ENCODE data around the gene PRDX5.

DNA sequence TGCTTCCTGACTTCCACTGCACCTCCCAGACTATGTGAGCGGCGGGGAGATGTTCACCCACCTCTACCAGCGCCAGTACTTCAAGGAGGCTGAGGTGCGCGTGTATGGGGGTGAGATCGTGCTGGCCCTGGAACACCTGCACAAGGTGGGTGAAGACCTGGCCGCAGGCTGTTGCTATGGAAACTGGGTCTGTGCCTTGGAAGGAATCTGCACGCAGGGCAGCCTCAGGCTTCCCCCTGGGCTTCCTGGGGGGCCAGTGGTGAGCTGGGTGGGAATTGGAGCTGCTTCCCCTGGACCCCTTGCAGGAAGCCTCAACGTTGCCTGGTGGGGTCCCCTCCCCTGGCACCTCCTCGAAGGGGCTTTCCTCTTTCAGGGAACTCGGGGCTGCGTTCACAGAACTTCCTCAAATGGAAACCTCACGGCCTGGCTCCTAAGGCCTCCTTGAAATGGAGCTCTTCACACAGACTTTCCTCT is 42.6 kb downstream of the PRDX5 start:
- TF ChIP-seq, protein P1, sequence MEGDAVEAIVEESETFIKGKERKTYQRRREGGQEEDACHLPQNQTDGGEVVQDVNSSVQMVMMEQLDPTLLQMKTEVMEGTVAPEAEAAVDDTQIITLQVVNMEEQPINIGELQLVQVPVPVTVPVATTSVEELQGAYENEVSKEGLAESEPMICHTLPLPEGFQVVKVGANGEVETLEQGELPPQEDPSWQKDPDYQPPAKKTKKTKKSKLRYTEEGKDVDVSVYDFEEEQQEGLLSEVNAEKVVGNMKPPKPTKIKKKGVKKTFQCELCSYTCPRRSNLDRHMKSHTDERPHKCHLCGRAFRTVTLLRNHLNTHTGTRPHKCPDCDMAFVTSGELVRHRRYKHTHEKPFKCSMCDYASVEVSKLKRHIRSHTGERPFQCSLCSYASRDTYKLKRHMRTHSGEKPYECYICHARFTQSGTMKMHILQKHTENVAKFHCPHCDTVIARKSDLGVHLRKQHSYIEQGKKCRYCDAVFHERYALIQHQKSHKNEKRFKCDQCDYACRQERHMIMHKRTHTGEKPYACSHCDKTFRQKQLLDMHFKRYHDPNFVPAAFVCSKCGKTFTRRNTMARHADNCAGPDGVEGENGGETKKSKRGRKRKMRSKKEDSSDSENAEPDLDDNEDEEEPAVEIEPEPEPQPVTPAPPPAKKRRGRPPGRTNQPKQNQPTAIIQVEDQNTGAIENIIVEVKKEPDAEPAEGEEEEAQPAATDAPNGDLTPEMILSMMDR (IDR thresholded peaks at IDR 0.05) = no peak
- no peak for TF ChIP-seq POLR2A (IDR thresholded peaks at IDR 0.05)

Data from transverse colon (tissue), 3 donors.